GM18507 (cell line): ENCODE data around the gene SPATA31C1.
"Not testable (repeated sequence)": the region's sequence is repeated elsewhere in the genome, so short reads cannot be mapped to it uniquely, and the experiment has no call there.

Experiments
- DNase-seq: peaks from one replicate; pipeline ENCODE4 v3.0.0; 2011; ENCODE audit warnings: low read depth; ENCODE audit not compliant: insufficient read length; ENCODE audit errors: extremely low spot score
- FAIRE-seq: peaks from 2 replicates; lab custom pipeline; 2011; peaks lifted over from hg19 to GRCh38; lab: Jason Lieb, UNC

The SPATA31C1 gene

DNA sequence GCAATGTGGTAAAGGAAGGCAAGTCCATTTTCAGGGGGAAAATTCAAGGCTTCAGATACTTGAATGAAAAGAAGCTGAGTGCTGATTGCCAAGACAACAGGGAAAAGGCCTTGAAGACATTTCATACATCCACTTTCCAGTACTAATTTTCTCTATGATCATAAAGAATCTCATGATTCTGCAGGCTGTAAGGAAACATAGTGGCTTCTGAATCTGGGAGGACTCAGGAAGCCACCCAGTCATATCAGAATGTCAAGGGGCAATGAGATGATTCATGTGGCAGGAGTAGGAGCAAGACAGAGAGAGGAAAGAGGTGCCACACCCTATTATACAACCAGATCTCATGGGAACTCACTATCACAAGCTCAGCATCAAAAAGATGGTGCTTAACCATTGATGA, 11.4 kb downstream of the SPATA31C1 start:
- DNase-seq, FAIRE-seq: not testable (repeated sequence)

DNA sequence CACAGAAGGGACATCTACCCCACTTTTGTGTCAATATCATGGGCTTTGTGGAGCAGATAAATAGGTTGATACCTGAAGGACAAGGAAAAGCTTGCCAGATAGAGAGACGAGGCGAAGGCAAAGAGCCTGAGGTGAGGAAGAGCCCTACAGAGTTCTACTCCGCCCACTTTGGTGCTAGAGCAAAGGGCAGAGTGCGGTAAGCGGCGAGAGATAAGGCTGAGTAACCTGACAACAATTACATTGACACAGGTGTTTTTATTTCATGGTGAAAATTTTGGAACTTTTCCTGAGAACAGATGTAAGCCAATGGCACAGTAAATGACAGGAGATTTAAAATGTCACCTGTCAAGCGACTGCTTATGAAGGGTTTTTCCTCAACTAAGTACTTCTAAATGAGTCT, 16.7 kb downstream of the SPATA31C1 start:
- not testable (repeated sequence) for DNase-seq, FAIRE-seq

DNA sequence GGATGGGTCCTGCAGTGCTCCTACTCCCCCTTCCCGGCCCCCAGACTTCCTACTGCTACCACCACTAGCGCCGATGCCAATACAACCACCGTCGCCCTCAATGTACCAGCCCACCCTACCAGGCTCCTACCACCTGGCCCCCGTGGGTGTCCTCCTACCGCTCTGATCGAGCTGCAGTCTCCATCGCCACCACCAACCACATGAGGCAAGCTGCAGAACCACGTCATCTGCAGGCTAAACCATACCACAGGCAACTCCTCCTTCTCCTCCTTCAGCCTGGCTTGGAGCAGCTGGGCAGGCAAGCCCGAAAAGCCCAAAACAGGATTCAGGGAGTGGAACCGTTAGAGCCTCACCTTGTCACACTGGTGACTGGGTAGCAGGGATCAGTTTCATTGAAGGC, 19.6 kb downstream of the SPATA31C1 start:
- not testable (repeated sequence) for DNase-seq, FAIRE-seq

DNA sequence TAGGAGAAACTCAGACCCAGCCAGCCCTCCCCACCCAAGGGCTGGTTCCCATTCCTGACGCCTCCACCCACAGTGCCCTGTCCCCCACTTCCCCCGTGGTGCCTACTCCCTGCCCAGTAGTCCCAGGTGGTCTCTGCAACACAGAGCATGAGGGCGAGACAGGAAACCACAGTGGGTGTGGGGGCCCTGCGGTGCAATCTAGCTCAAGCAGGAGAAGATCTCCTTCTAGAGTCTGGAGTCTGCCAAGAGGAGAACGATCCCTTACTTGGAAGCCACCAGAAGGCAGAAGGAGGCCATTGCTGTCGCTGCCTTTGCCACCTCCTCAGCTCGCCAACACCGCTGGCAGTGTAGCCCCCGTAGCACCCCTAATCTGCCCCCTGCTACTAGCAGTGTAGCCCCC, 20.2 kb downstream of the SPATA31C1 start:
- FAIRE-seq, result not testable (repeated sequence)

GRCh38 chr9:87938336-87938735, 20.6 kb downstream of the SPATA31C1 start:
- not testable (repeated sequence) for DNase-seq, FAIRE-seq

More for the DNA sequence above, 20.2 kb downstream of the SPATA31C1 start:
- DNase-seq, result not testable (repeated sequence)

- not testable (repeated sequence) for FAIRE-seq, DNase-seq
These were observed 21.3 kb downstream of the SPATA31C1 start for GRCh38 chr9:87939096-87939495.

GRCh38 chr9:87944096-87944495, 26.3 kb downstream of the SPATA31C1 start:
- FAIRE-seq (no peak), DNase-seq (no peak)

- FAIRE-seq (no peak), DNase-seq (no peak)
These were observed 26.9 kb downstream of the SPATA31C1 start for GRCh38 chr9:87944682-87945081.

DNA sequence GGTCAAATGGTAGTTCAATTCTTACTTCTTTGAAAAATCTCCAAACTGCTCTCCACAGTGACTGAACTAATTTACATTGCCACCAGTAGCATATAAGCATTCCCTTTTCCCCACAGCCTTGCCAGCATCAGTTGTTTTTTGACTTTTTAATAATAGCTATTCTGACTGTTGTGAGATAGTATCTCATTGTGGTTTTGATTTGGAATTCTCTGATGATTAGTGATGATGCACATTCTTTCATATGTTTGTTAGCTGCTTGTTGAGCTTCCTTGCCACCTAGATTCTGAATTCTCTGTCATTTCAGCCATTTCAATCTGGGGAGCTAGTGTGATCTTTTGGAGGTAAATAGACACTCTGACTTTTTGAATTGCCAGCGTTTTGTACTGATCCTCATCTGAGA, 32.5 kb downstream of the SPATA31C1 start:
- FAIRE-seq (no peak), DNase-seq (no peak)

GRCh38 chr9:87950765-87951488, 33.2 kb downstream of the SPATA31C1 start:
- DNase-seq (no peak), FAIRE-seq (no peak)

- FAIRE-seq (no peak), DNase-seq (no peak)
These were observed 36.5 kb downstream of the SPATA31C1 start for GRCh38 chr9:87954230-87954629.

- FAIRE-seq, result no peak
These were observed 40.1 kb downstream of the SPATA31C1 start for GRCh38 chr9:87957839-87958238.

DNA sequence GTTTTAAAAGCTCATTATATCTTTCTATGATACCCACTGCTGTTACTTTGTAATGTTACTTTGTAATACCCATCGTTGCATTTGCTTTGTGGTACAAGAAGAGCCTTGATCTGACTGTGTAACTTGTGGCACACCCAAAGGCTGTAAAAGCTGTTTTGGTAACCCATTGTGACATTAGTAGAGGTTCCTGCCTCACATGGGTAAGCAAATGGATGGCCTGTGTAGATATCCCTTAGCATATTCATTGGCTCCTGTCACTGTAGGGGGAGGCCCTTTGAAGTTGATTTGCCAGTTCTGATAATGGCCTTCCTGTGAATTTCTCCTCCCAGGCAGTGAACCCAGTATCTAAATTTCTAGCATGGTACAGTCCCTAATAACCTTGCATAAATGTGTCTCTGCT, 40.8 kb downstream of the SPATA31C1 start:
- FAIRE-seq, result no peak
- no peak for DNase-seq

More at GRCh38 chr9:87957839-87958238, 40.1 kb downstream of the SPATA31C1 start:
- DNase-seq, result no peak

- no peak for DNase-seq
- no peak for FAIRE-seq
These were observed 42.3 kb downstream of the SPATA31C1 start for GRCh38 chr9:87959916-87960581.

DNA sequence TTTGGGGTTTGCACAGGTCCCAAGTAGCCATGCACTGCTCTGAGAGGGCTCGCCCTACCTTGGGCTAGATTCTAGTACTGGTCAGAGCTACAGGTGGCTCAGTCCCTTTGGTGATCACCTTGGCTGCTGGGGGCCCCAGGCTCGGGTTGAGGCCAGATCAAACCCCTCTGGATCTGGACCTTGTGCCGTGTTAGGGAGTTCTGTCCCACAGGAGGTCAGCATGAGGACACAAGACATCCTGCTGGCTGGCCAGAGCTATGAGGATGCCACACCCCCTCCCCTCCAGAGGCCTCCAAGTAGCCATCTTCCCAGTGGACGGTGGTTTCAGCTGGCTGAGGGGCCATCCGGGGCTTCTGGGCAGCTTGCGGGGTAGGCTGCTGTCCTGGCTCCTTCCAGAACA, 46.0 kb downstream of the SPATA31C1 start:
- FAIRE-seq (no peak), DNase-seq (no peak)

DNA sequence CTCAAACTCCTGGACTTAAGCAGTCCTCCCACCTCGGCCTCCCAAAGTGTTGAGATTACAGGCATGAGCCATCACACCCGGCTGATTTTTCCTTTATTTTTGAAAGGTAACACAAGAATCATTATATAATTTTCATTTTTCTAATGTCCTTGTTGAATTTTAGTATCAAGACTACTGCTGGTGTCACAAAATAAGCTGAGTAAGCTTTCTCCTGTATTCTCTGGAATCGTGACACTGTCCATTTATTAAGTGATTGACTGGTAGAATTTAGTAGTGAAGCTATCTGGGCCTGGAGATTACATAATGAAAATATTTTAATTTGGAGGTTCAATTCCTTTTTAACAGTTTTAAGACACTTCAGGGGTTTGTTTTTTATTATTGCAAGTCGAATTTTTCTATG, 47.1 kb downstream of the SPATA31C1 start:
- DNase-seq (no peak), FAIRE-seq (no peak)

GRCh38 chr9:87968155-87968554, 50.4 kb downstream of the SPATA31C1 start:
- FAIRE-seq (no peak), DNase-seq (no peak)

- DNase-seq, result no peak
- no peak for FAIRE-seq
These were observed 52.8 kb downstream of the SPATA31C1 start for GRCh38 chr9:87970602-87971001.

- no peak for DNase-seq
- FAIRE-seq, result no peak
These were observed 55.4 kb downstream of the SPATA31C1 start for GRCh38 chr9:87973122-87973521.
